Measurements from ENCODE around the gene RNF227. TPM values are rescaled to one million over a fixed set of nuclear protein-coding genes. Genes with fewer than 3 reads are reported as not detected.
A peak's percentile ranks its signal among the peaks of the same experiment; 100 is the strongest.

The RNF227 gene
- total RNA-seq, 1 donor from 2014 or later: 12.5 TPM

GRCh38 chr17:7930841-7931631 lies 14.9 kb upstream of the RNF227 start:
- no peak for DNase-seq

- peak; percentile 90 for DNase-seq
Observed at GRCh38 chr17:7929158-7930023, 13.3 kb upstream of the RNF227 start, which contains the start of gene KCNAB3. Gene KCNAB3 (minus strand): TSS chr17:7929856. CDS start chr17:7929435, 421 bp downstream.

GRCh38 chr17:7927596-7927995 lies 11.5 kb upstream of the RNF227 start:
- no peak for DNase-seq

GRCh38 chr17:7922845-7923628 lies 6.9 kb upstream of the RNF227 start:
- DNase-seq: peak; percentile 95

GRCh38 chr17:7922269-7922844 lies 6.3 kb upstream of the RNF227 start:
- DNase-seq: peak; percentile 46

- DNase-seq: peak; percentile 33
Observed at GRCh38 chr17:7916808-7917207, 719 bp upstream of the RNF227 start.

GRCh38 chr17:7916385-7916682 lies 245 bp upstream of the RNF227 start:
- DNase-seq: no peak

GRCh38 chr17:7915179-7915610 lies 894 bp downstream of the RNF227 start:
- no peak for DNase-seq

GRCh38 chr17:7912927-7913524 lies 3.1 kb downstream of the RNF227 start:
- peak; percentile 83 for DNase-seq

- no peak for DNase-seq
Observed at GRCh38 chr17:7911116-7911515, 5.0 kb downstream of the RNF227 start.

GRCh38 chr17:7910711-7911110 lies 5.4 kb downstream of the RNF227 start:
- DNase-seq: no peak

GRCh38 chr17:7910281-7910680 lies 5.8 kb downstream of the RNF227 start:
- no peak for DNase-seq

GRCh38 chr17:7909089-7909488 lies 7.0 kb downstream of the RNF227 start:
- DNase-seq: no peak

GRCh38 chr17:7903154-7904103 lies 12.7 kb downstream of the RNF227 start:
- peak; percentile 43 for DNase-seq

GRCh38 chr17:7897773-7898172 lies 18.3 kb downstream of the RNF227 start:
- DNase-seq: peak; percentile 66

- DNase-seq: no peak
Observed at GRCh38 chr17:7897090-7897489, 19.0 kb downstream of the RNF227 start.

- no peak for DNase-seq
Observed at GRCh38 chr17:7894866-7895265, 21.2 kb downstream of the RNF227 start.

GRCh38 chr17:7894226-7894625 lies 21.9 kb downstream of the RNF227 start:
- no peak for DNase-seq

- DNase-seq: peak; percentile 89
Observed at GRCh38 chr17:7893187-7893880, 22.8 kb downstream of the RNF227 start.

Data from tongue (tissue), 2 donors.